Measurements from ENCODE around the gene PPP6R3. TPM values are rescaled to one million over a fixed set of nuclear protein-coding genes. Genes with fewer than 3 reads are reported as not detected.

PPP6R3 gene
- total and polyA plus RNA-seq, 2 of the 8 experiments (the other 6 are each of a cell fraction or from before 2014, with no cell fraction given) = 44.6 to 150 TPM

Small RNA genes lying within 50 kb of the gene (small RNA-seq; reads per million reads assigned to genes)
- gene NDUFA3P2 (ENCODE audit: insufficient read depth) = not detected

Other genes with a start within 250 kb of the PPP6R3 start
- 37.5 and 40.8 TPM in 2 replicates for gene KMT5B, start 247.5 kb upstream of the PPP6R3 start, total RNA-seq (2021; fragmentation: NEBNext Ultra II Directional; extraction: Animal tissue kit (Norgen Biotek cat#: 25700))
- 8.5 and 11.0 TPM in 2 replicates for gene KMT5B, start 247.5 kb upstream of the PPP6R3 start, polyA plus RNA-seq (2011; rRNA removed)
- 45.3 and 45.4 TPM in 2 replicates for gene C11orf24, start 188.8 kb upstream of the PPP6R3 start, total RNA-seq (2021; fragmentation: NEBNext Ultra II Directional; extraction: Animal tissue kit (Norgen Biotek cat#: 25700))
- gene C11orf24, start 188.8 kb upstream of the PPP6R3 start, polyA plus RNA-seq (2011; rRNA removed) = 51.7 and 63.5 TPM in 2 replicates
- gene LRP5, start 148.2 kb upstream of the PPP6R3 start, total RNA-seq (2021; fragmentation: NEBNext Ultra II Directional; extraction: Animal tissue kit (Norgen Biotek cat#: 25700)) = 35.4 and 38.9 TPM in 2 replicates
- 19.0 and 31.5 TPM in 2 replicates for gene LRP5, start 148.2 kb upstream of the PPP6R3 start, polyA plus RNA-seq (2011; rRNA removed)
- gene GAL, start 223.8 kb downstream of the PPP6R3 start, total RNA-seq (2021; fragmentation: NEBNext Ultra II Directional; extraction: Animal tissue kit (Norgen Biotek cat#: 25700)) = 233 and 234 TPM in 2 replicates
- 81.8 and 124 TPM in 2 replicates for gene GAL, start 223.8 kb downstream of the PPP6R3 start, polyA plus RNA-seq (2011; rRNA removed)